Keratinocyte (primary cell): ENCODE measurements around the gene ADGRV1. TPM values are rescaled to one million over a fixed set of nuclear protein-coding genes. Genes with fewer than 3 reads are reported as not detected.
A peak's percentile ranks its signal among the peaks of the same experiment; 100 is the strongest.

Source experiments
- DNase-seq: peaks from one replicate; pipeline ENCODE4 v3.0.0-alpha.2; 2011; ENCODE audit warnings: low read depth, missing footprints, low spot score
- FAIRE-seq: peaks from 2 replicates; lab custom pipeline; 2011; peaks lifted over from hg19 to GRCh38; lab: Jason Lieb, UNC
- H2AFZ ChIP-seq: 2 replicates; pipeline ENCODE4 v1.6.0; 2012; ENCODE audit warnings: low read length, control low read depth, inconsistent platforms; ENCODE audit not compliant: control insufficient read depth
- H3K27ac ChIP-seq: 2 replicates; pipeline ENCODE4 v1.5.1; 2011; ENCODE audit warnings: low read length; ENCODE audit not compliant: control insufficient read depth, insufficient read depth
- H3K27me3 ChIP-seq: 3 replicates; pipeline ENCODE4 v1.6.0; 2011; ENCODE audit warnings: low read length; ENCODE audit not compliant: control insufficient read depth, insufficient read depth; ENCODE audit errors: extremely low read depth
- H3K36me3 ChIP-seq, 2 experiments: 2 replicates in 1 of 2; 3 replicates in 1 of 2; pipeline ENCODE4 v1.5.1; 2011; ENCODE audit warnings: low read length in 2 of 2, mild to moderate bottlenecking in 1 of 2; ENCODE audit not compliant: control insufficient read depth in 2 of 2, insufficient read depth in 2 of 2; ENCODE audit errors: extremely low read depth in 1 of 2
- H3K4me1 ChIP-seq: 3 replicates; pipeline ENCODE4 v1.5.1; 2011; ENCODE audit warnings: low read length; ENCODE audit not compliant: control insufficient read depth, insufficient read depth; ENCODE audit errors: extremely low read depth
- H3K4me2 ChIP-seq: 3 replicates; pipeline ENCODE4 v1.6.0; 2011; ENCODE audit warnings: low read depth, low read length; ENCODE audit not compliant: control insufficient read depth, insufficient read depth; ENCODE audit errors: extremely low read depth
- H3K4me3 ChIP-seq, 3 experiments: fragments of 200-600 bp in 1 of 3; sonication (generic) in 1 of 3; 2 replicates in 2 of 3; 3 replicates in 1 of 3; pipeline ENCODE4 v1.5.1; 2011 to 2016; ENCODE audit warnings: low read length in 3 of 3, mild to moderate bottlenecking in 3 of 3, control low read depth in 2 of 3, inconsistent platforms in 1 of 3, low read depth in 1 of 3, mixed read lengths in 1 of 3, mixed run types in 1 of 3, moderate library complexity in 1 of 3; ENCODE audit not compliant: control insufficient read depth in 2 of 3, insufficient read depth in 2 of 3; ENCODE audit errors: extremely low read depth in 1 of 3
- H3K79me2 ChIP-seq: 2 replicates; pipeline ENCODE4 v1.6.0; 2012; ENCODE audit warnings: low read length; ENCODE audit not compliant: control insufficient read depth, insufficient read depth
- H3K9ac ChIP-seq: 3 replicates; pipeline ENCODE4 v1.6.0; 2011; ENCODE audit warnings: low read length; ENCODE audit not compliant: control insufficient read depth, insufficient read depth; ENCODE audit errors: extremely low read depth
- H3K9me1 ChIP-seq: 3 replicates; pipeline ENCODE4 v1.6.0; 2011; ENCODE audit warnings: low read length; ENCODE audit not compliant: control insufficient read depth, insufficient read depth; ENCODE audit errors: extremely low read depth
- H3K9me3 ChIP-seq: 2 replicates; pipeline ENCODE4 v1.5.1; 2012; ENCODE audit warnings: low read depth, low read length; ENCODE audit not compliant: control insufficient read depth
- H4K20me1 ChIP-seq: 3 replicates; pipeline ENCODE4 v1.6.0; 2011; ENCODE audit warnings: low read length; ENCODE audit not compliant: control insufficient read depth, insufficient read depth; ENCODE audit errors: extremely low read depth
- CTCF ChIP-seq, 3 experiments: IDR thresholded peaks in 1 of 3; conservative IDR thresholded peaks in 1 of 3; optimal IDR thresholded peaks in 1 of 3; 2 replicates in 2 of 3; 3 replicates in 1 of 3; pipeline versions ENCODE3 to v1.5.1; 2011; ENCODE audit warnings: low read length in 3 of 3, mild to moderate bottlenecking in 3 of 3, moderate library complexity in 2 of 3, control low read depth in 1 of 3, inconsistent platforms in 1 of 3; ENCODE audit not compliant: insufficient read depth in 2 of 3; ENCODE audit errors: extremely low read depth in 1 of 3
- EZH2 ChIP-seq: IDR thresholded peaks from one replicate; pipeline ENCODE4 v1.6.1; 2012; ENCODE audit warnings: inconsistent platforms, mild to moderate bottlenecking, low read length, moderate library complexity
- dilution Hi-C: fragments of 300-500 bp; cut with MboI; formaldehyde crosslinking; loops from one replicate; pipeline ENCODE4 v1.7.0; 2020; ENCODE audit warnings: low sequenced_read_pairs; ENCODE audit not compliant: extremely low pct_ligation_motif_present
- polyA plus RNA-seq, 5 experiments: library from polyadenylated mRNA; depleted of rRNA in 3 of 5; stranded (reverse) in 3 of 5; stranded (forward) in 1 of 5; unstranded in 1 of 5; fragments of >200 nt; gene quantifications; 1 replicate in 1 of 5; 2 replicates in 3 of 5; 3 replicates in 1 of 5; pipeline versions ENCODE4 v1.2.1 to v1.2.3, GENCODE V29; 2011 to 2012; ENCODE audit warnings: missing spikeins in 2 of 5, low read depth in 1 of 5, low replicate concordance in 1 of 5

Gene ADGRV1
- polyA plus RNA-seq, 1 donor (not counting 4 experiments of a cell fraction or from before 2014, with no cell fraction given): 0.05 TPM

DNA sequence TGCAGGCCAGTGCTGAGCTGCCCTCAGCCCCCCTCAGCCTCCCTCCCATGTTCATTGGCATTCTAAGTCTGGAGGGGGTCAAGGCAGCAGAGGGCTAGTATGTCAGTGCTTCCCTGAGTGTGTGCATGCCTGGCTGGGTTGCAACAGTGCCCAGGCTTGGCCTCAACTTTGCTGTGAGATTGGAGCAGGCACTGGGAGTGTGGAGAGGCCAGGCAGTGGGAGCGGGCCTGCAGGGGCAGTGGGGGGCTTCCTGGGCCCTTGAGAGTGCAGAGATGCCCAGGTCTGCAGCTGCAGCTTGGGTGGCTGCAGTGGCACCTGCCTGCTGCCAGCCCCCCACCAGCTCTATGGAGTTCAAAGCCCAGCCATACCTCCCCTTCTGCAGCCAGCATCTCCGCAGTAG is 585.2 kb downstream of the ADGRV1 start:
- Histone ChIP-seq H2AFZ (no peak overlapping the region), H3K4me1 (no peaks in the 10 kb centered on the region), H3K36me3 (no peaks in the 10 kb centered on the region), H3K79me2 (no peaks in the 10 kb centered on the region), H3K9me3 (no peaks in the 10 kb centered on the region), H3K27me3 (no peaks in the 10 kb centered on the region), H3K9ac (no peak overlapping the region), H3K9me1 (no peaks in the 10 kb centered on the region), H4K20me1 (no peaks in the 10 kb centered on the region), H3K4me3 (no peak overlapping the region), H3K27ac (no peak overlapping the region), H3K4me2 (no peak overlapping the region)
- FAIRE-seq: no peak
- dilution Hi-C loops: no loop called here
- no peak for TF ChIP-seq CTCF (optimal IDR thresholded peaks at IDR 0.05 in 1 of 3, IDR thresholded peaks at IDR 0.05 in 1 of 3, conservative IDR thresholded peaks at IDR 0.05 in 1 of 3; ENCODE audit: extremely low read depth in 1 of 3, insufficient read depth in 2 of 3, low read length in 3 of 3)
- DNase-seq: no peak

DNA sequence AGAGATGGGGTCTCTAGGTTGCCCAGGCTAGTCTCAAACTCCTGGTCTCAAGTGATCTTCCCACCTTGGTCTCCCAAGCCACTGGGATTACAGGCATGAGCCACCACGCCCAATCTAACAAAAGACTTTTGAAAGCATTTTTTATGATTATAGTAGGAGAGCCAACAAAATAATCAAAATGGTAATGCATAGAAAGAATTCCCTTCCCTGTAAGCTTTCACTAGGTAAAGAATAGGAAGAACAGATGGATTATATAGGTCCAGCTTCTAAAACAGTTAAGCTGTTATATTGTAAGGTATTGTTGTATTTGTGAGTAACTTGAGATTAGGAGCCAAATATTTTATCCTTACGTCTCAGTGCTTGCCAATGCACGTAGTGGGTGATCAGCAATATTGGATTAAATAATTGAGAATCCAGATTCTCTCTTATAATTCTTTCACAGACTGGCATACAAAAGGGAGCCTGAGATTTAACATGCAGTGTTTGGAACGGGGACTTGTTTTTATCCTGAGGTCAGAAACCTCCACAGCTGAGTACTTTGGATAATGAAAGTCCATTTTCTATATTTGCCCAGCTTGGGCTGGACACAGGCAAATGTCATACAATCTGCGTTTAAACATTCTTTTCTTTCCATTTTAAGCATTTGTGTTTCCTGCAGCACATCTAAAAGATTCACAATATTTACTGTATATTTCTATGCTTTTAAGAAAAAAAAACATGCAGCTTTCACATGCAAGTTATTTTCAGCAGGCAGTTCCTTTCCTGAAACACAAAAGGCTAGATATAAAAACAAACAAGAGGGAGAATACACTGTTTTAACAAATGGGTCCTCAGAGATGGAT is 586.1 kb downstream of the ADGRV1 start:
- no peak for DNase-seq
- H3K4me1 ChIP-seq: no peaks in the 10 kb centered on the region
- dilution Hi-C loops: no loop called here
- no peaks in the 10 kb centered on the region for H3K27me3 ChIP-seq
- no peak overlapping the region for H3K4me2 ChIP-seq
- no peaks in the 10 kb centered on the region for H4K20me1 ChIP-seq
- no peaks in the 10 kb centered on the region for H3K79me2 ChIP-seq
- peak overlapping the region; percentile 8 for H2AFZ ChIP-seq
- no peaks in the 10 kb centered on the region for H3K9me3 ChIP-seq
- no peak overlapping the region for H3K9ac ChIP-seq
- no peak overlapping the region for H3K4me3 ChIP-seq
- H3K27ac ChIP-seq: no peak overlapping the region
- no peaks in the 10 kb centered on the region for H3K36me3 ChIP-seq
- H3K9me1 ChIP-seq: no peaks in the 10 kb centered on the region
- FAIRE-seq: no peak
- TF ChIP-seq EZH2 (no peak), CTCF (optimal IDR thresholded peaks at IDR 0.05 in 1 of 3, IDR thresholded peaks at IDR 0.05 in 1 of 3, conservative IDR thresholded peaks at IDR 0.05 in 1 of 3; ENCODE audit: extremely low read depth in 1 of 3, insufficient read depth in 2 of 3, low read length in 3 of 3) (no peak)
